Endodermal cell (in vitro differentiated cells): ENCODE data around the gene ADAMTS17. TPM values are rescaled to one million over a fixed set of nuclear protein-coding genes. Genes with fewer than 3 reads are reported as not detected.

Source experiments
- DNase-seq: peaks from one replicate; pipeline ENCODE4 v3.0.0-alpha.2; 2017
- H3K27ac ChIP-seq: 2 replicates; pipeline ENCODE4 v1.5.1; 2013; ENCODE audit warnings: mild to moderate bottlenecking, low read depth, low read length, moderate library complexity
- H3K27me3 ChIP-seq: 2 replicates; pipeline ENCODE4 v1.6.1; 2013; ENCODE audit warnings: mild to moderate bottlenecking, low read length, moderate library complexity; ENCODE audit not compliant: insufficient read depth, control insufficient read depth, poor library complexity, severe bottlenecking
- H3K36me3 ChIP-seq: 2 replicates; pipeline ENCODE4 v1.7.0; 2013; ENCODE audit warnings: mild to moderate bottlenecking, low read length, moderate library complexity; ENCODE audit not compliant: control insufficient read depth, insufficient read depth
- H3K4me1 ChIP-seq: one replicate; pipeline ENCODE4 v1.7.0; 2013; ENCODE audit warnings: low read length; ENCODE audit not compliant: control insufficient read depth, insufficient read depth
- H3K4me3 ChIP-seq: 2 replicates; pipeline ENCODE4 v1.5.1; 2013; ENCODE audit warnings: mild to moderate bottlenecking, low read length, moderate library complexity
- H3K9ac ChIP-seq: 2 replicates; pipeline ENCODE4 v1.6.1; 2013; ENCODE audit warnings: mild to moderate bottlenecking, low read length, moderate library complexity; ENCODE audit not compliant: poor library complexity, severe bottlenecking; ENCODE audit errors: extremely low read depth
- H3K9me3 ChIP-seq: 2 replicates; pipeline ENCODE4 v1.6.1; 2013; ENCODE audit warnings: mild to moderate bottlenecking, low read length, moderate library complexity; ENCODE audit not compliant: control insufficient read depth
- H3K27ac Mint-ChIP-seq: 2 replicates; pipeline ENCODE4 v1.8.0; 2020; ENCODE audit warnings: mixed read lengths
- H3K27me3 Mint-ChIP-seq: 2 replicates; pipeline ENCODE4 v1.8.0; 2021; ENCODE audit warnings: mild to moderate bottlenecking, mixed read lengths; ENCODE audit not compliant: insufficient read depth
- H3K36me3 Mint-ChIP-seq: 2 replicates; pipeline ENCODE4 v1.8.0; 2020; ENCODE audit warnings: low read depth, mixed read lengths
- H3K4me1 Mint-ChIP-seq: 2 replicates; pipeline ENCODE4 v1.8.0; 2020; ENCODE audit warnings: mixed read lengths
- H3K4me3 Mint-ChIP-seq: 2 replicates; pipeline ENCODE4 v1.8.0; 2020; ENCODE audit warnings: mild to moderate bottlenecking, moderate library complexity, mixed read lengths
- H3K9me3 Mint-ChIP-seq: 2 replicates; pipeline ENCODE4 v1.8.0; 2020; ENCODE audit warnings: mild to moderate bottlenecking, mixed read lengths
- CTCF ChIP-seq: fragments of 200-600 bp; sonication (generic); conservative IDR thresholded peaks from 2 replicates; pipeline ENCODE4 v1.5.0; 2021; ENCODE audit warnings: antibody characterized with exemption, mild to moderate bottlenecking
- WGBS, 2 experiments: methylation state at CpG; one replicate each; pipeline versions ENCODE4 v1.1.5 to v1.1.7; 2013; ENCODE audit warnings: missing lambda C conversion rate in 2 of 2, mixed read lengths in 1 of 2; ENCODE audit not compliant: insufficient coverage in 1 of 2, insufficient read length in 1 of 2; 5-methylcytosine and 5-hydroxymethylcytosine counted together
- total RNA-seq, 2 donors: library from RNA; stranded (reverse); fragmentation: NEBNext Ultra II Directional in 1 of 2; extraction: Animal tissue kit (Norgen Biotek cat#: 25700) in 1 of 2; gene quantifications; 2 replicates in 1 of 2; 3 replicates in 1 of 2; pipeline ENCODE4 v1.2.1, GENCODE V29; 2021

ADAMTS17 gene
- total RNA-seq, 2 donors from 2014 or later, result 0.82 to 2.3 TPM

DNA sequence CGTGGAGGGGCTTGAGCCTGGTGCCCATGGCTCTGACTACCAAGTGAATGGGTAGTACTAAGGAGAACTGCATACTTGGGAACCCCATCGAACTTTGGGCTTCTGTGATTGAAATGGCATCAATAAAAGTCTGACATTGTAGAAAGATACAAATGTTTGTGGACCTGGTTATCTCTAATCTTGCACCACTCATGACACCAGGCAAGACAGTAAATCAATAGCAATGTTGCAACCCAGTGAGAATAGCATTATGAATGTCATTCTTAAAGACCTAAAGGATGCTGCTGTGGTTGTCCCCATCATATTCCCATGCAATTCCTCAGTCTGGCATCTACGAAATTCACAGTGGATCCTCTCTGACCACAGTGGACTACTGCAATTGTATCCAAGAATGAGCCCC, 375.0 kb downstream of the ADAMTS17 start:
- Mint-ChIP-seq H3K4me3 (no peak overlapping the region), H3K4me1 (no peaks in the 10 kb centered on the region), H3K27ac (no peak overlapping the region), H3K36me3 (no peaks in the 10 kb centered on the region), H3K9me3 (peaks cover 6% of the 10 kb centered on the region), H3K27me3 (peaks cover 1% of the 10 kb centered on the region)
- Histone ChIP-seq H3K9me3 (no peaks in the 10 kb centered on the region), H3K27ac (no peak overlapping the region), H3K9ac (no peak overlapping the region), H3K27me3 (no peaks in the 10 kb centered on the region), H3K36me3 (no peaks in the 10 kb centered on the region), H3K4me1 (no peaks in the 10 kb centered on the region), H3K4me3 (no peak overlapping the region)
- WGBS, 2 experiments, result 81 to 95% methylated on average over 2 to 3 of the region's 3 CpGs
- no peak for TF ChIP-seq CTCF
- DNase-seq, result no peak

DNA sequence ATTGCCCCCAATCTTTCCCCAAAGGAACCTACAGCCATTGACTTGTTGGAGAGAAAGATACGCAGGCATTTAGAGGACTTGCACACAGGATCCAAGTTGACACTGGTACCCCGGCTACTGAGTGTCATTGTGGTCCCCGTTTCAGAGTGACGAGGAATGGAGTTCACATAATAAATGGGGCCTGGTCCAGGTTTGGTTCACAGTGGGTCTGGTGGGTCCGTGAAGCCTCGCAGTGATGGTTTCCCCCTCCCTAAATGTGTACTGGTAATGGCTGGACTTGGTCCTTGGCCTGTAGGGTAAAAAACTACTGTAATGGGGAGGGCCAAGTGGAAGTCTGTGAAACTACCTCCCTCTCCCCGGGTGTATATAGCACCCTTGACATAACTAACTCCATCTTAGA, 376.4 kb downstream of the ADAMTS17 start:
- Mint-ChIP-seq H3K36me3 (no peaks in the 10 kb centered on the region), H3K9me3 (peaks cover 6% of the 10 kb centered on the region), H3K27me3 (peaks cover 8% of the 10 kb centered on the region), H3K4me3 (no peak overlapping the region), H3K27ac (no peak overlapping the region), H3K4me1 (no peaks in the 10 kb centered on the region)
- no peak for TF ChIP-seq CTCF
- no peak overlapping the region for H3K27ac ChIP-seq
- H3K4me3 ChIP-seq, result no peak overlapping the region
- H3K27me3 ChIP-seq, result no peaks in the 10 kb centered on the region
- H3K9me3 ChIP-seq, result no peaks in the 10 kb centered on the region
- 91 to 100% methylated on average over 4 to 7 of the region's 7 CpGs for WGBS, 2 experiments
- DNase-seq, result no peak
- no peaks in the 10 kb centered on the region for H3K4me1 ChIP-seq
- no peaks in the 10 kb centered on the region for H3K36me3 ChIP-seq
- H3K9ac ChIP-seq, result no peak overlapping the region

DNA sequence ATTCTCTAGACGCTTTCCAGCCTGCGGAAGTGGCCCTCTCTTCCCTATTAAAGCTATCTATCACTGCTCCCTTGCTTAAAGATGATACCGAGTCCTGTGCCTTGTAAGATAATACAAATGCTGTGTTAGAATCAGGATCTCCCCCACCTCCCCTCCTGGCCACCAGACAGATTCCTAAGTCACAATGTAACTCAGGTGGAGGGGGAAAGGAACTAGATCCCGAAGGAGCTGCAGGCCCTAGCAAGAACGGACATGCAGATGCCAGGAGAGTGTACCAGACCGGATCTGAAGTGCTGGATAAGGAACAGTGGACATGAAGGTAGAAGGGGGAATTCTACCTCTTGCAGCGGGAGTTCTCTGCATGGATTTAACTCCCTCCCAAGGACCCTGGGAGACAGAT, 377.8 kb downstream of the ADAMTS17 start:
- H3K4me3 ChIP-seq, result no peak overlapping the region
- Mint-ChIP-seq H3K4me3 (no peak overlapping the region), H3K27me3 (peaks cover 14% of the 10 kb centered on the region), H3K27ac (no peak overlapping the region), H3K9me3 (peaks cover 6% of the 10 kb centered on the region), H3K36me3 (no peaks in the 10 kb centered on the region), H3K4me1 (no peaks in the 10 kb centered on the region)
- DNase-seq, result no peak
- no peak overlapping the region for H3K9ac ChIP-seq
- H3K9me3 ChIP-seq, result no peaks in the 10 kb centered on the region
- H3K27ac ChIP-seq, result no peak overlapping the region
- no peaks in the 10 kb centered on the region for H3K4me1 ChIP-seq
- WGBS, 2 experiments, result 93% methylated on average over 5 to 7 of the region's 7 CpGs
- no peaks in the 10 kb centered on the region for H3K36me3 ChIP-seq
- no peak for TF ChIP-seq CTCF
- H3K27me3 ChIP-seq, result no peaks in the 10 kb centered on the region
